Astrocyte (in vitro differentiated cells and primary cell): ENCODE results near the gene SPATA32. TPM values are rescaled to one million over a fixed set of nuclear protein-coding genes. Genes with fewer than 3 reads are reported as not detected.
A peak's percentile ranks its signal among the peaks of the same experiment; 100 is the strongest.

Experiments
- DNase-seq: peaks from one replicate; pipeline ENCODE4 v3.0.0-alpha.2; 2010; ENCODE audit warnings: low read depth
- FAIRE-seq: peaks from 2 replicates; lab custom pipeline; 2011; peaks lifted over from hg19 to GRCh38; lab: Jason Lieb, UNC
- H2AFZ ChIP-seq: 2 replicates; pipeline ENCODE4 v1.6.0; 2012; ENCODE audit warnings: low read depth, low read length, inconsistent platforms
- H3K27ac ChIP-seq: 2 replicates; pipeline ENCODE4 v1.5.1; 2011; ENCODE audit warnings: low read depth, low read length, inconsistent platforms
- H3K27me3 ChIP-seq: 2 replicates; pipeline ENCODE4 v1.6.0; 2011; ENCODE audit warnings: low read length, inconsistent platforms; ENCODE audit not compliant: insufficient read depth
- H3K36me3 ChIP-seq: 2 replicates; pipeline ENCODE4 v1.5.1; 2011; ENCODE audit warnings: low read length, inconsistent platforms; ENCODE audit not compliant: insufficient read depth
- H3K4me1 ChIP-seq: 2 replicates; pipeline ENCODE4 v1.5.1; 2011; ENCODE audit warnings: low read length, inconsistent platforms; ENCODE audit not compliant: insufficient read depth
- H3K4me2 ChIP-seq: 2 replicates; pipeline ENCODE4 v1.6.0; 2012; ENCODE audit warnings: low read length, inconsistent platforms
- H3K4me3 ChIP-seq: 2 replicates; pipeline ENCODE4 v1.5.1; 2011; ENCODE audit warnings: low read depth, mild to moderate bottlenecking, low read length, inconsistent platforms; ENCODE audit not compliant: insufficient read depth
- H3K79me2 ChIP-seq: 2 replicates; pipeline ENCODE4 v1.6.0; 2012; ENCODE audit warnings: mild to moderate bottlenecking, low read length, inconsistent platforms; ENCODE audit not compliant: insufficient read depth
- H3K9ac ChIP-seq: 2 replicates; pipeline ENCODE4 v1.6.0; 2012; ENCODE audit warnings: mild to moderate bottlenecking, low read length, inconsistent platforms
- H3K9me3 ChIP-seq: 2 replicates; pipeline ENCODE4 v1.5.1; 2012; ENCODE audit warnings: low read depth, mild to moderate bottlenecking, low read length, inconsistent platforms; ENCODE audit not compliant: insufficient read depth
- H4K20me1 ChIP-seq: 2 replicates; pipeline ENCODE4 v1.6.0; 2012; ENCODE audit warnings: low read length, inconsistent platforms; ENCODE audit not compliant: insufficient read depth
- H3K27ac Mint-ChIP-seq: one replicate; pipeline ENCODE4 v1.8.0; 2021; ENCODE audit warnings: mild to moderate bottlenecking, mixed read lengths; ENCODE audit not compliant: unreplicated experiment
- H3K27me3 Mint-ChIP-seq: one replicate; pipeline ENCODE4 v1.8.0; 2021; ENCODE audit warnings: low read depth, mixed read lengths; ENCODE audit not compliant: unreplicated experiment
- H3K36me3 Mint-ChIP-seq: one replicate; pipeline ENCODE4 v1.8.0; 2021; ENCODE audit warnings: low read depth, mixed read lengths; ENCODE audit not compliant: unreplicated experiment
- H3K4me1 Mint-ChIP-seq: one replicate; pipeline ENCODE4 v1.8.0; 2021; ENCODE audit warnings: low read depth, mixed read lengths; ENCODE audit not compliant: unreplicated experiment
- H3K4me3 Mint-ChIP-seq: one replicate; pipeline ENCODE4 v1.8.0; 2021; ENCODE audit warnings: mild to moderate bottlenecking, moderate library complexity, mixed read lengths; ENCODE audit not compliant: unreplicated experiment
- H3K9me3 Mint-ChIP-seq: one replicate; pipeline ENCODE4 v1.8.0; 2021; ENCODE audit warnings: mild to moderate bottlenecking, mixed read lengths; ENCODE audit not compliant: unreplicated experiment
- CTCF ChIP-seq: IDR thresholded peaks from 2 replicates; pipeline ENCODE4 v1.5.1; 2011; ENCODE audit warnings: low read depth, mild to moderate bottlenecking, inconsistent platforms, low read length, moderate library complexity; ENCODE audit not compliant: insufficient read depth
- EZH2 ChIP-seq: IDR thresholded peaks from 2 replicates; pipeline ENCODE4 v1.6.1; 2012; ENCODE audit warnings: mild to moderate bottlenecking, low read length, inconsistent platforms; ENCODE audit not compliant: insufficient read depth
- total RNA-seq: library from RNA; stranded (reverse); gene quantifications from 2 replicates; pipeline ENCODE4 v1.2.1, GENCODE V29; 2021

SPATA32 gene
- total RNA-seq, 1 donor from 2014 or later: not detected

GRCh38 chr17:45301674-45302073 is 39.8 kb upstream of the SPATA32 start:
- FAIRE-seq (no peak), DNase-seq (no peak)
- Mint-ChIP-seq H3K27me3 (no peaks in the 10 kb centered on the region), H3K9me3 (no peaks in the 10 kb centered on the region), H3K4me1 (peaks cover 37% of the 10 kb centered on the region), H3K4me3 (no peak overlapping the region), H3K27ac (no peak overlapping the region), H3K36me3 (peaks cover 7% of the 10 kb centered on the region)
- Histone ChIP-seq H3K4me3 (no peak overlapping the region), H3K9me3 (no peaks in the 10 kb centered on the region), H3K4me1 (peaks cover 32% of the 10 kb centered on the region), H4K20me1 (peaks cover 70% of the 10 kb centered on the region), H3K9ac (no peak overlapping the region), H2AFZ (no peak overlapping the region), H3K27me3 (no peaks in the 10 kb centered on the region), H3K79me2 (peaks cover 95% of the 10 kb centered on the region), H3K27ac (no peak overlapping the region), H3K36me3 (no peaks in the 10 kb centered on the region), H3K4me2 (no peak overlapping the region)
- TF ChIP-seq EZH2 (no peak), CTCF (no peak)

GRCh38 chr17:45300060-45300751 is 38.3 kb upstream of the SPATA32 start:
- H3K27me3 ChIP-seq: no peaks in the 10 kb centered on the region
- no peak overlapping the region for H3K9ac ChIP-seq
- peaks cover 96% of the 10 kb centered on the region for H3K79me2 ChIP-seq
- DNase-seq: no peak
- no peak overlapping the region for H2AFZ ChIP-seq
- Mint-ChIP-seq H3K27me3 (no peaks in the 10 kb centered on the region), H3K4me3 (peak overlapping the region; percentile 37), H3K9me3 (no peaks in the 10 kb centered on the region), H3K36me3 (peaks cover 10% of the 10 kb centered on the region), H3K4me1 (peaks cover 39% of the 10 kb centered on the region), H3K27ac (peak overlapping the region; percentile 55)
- no peak for FAIRE-seq
- H3K9me3 ChIP-seq: no peaks in the 10 kb centered on the region
- H3K4me2 ChIP-seq: no peak overlapping the region
- H3K4me1 ChIP-seq: peaks cover 35% of the 10 kb centered on the region
- H4K20me1 ChIP-seq: peaks cover 71% of the 10 kb centered on the region
- H3K27ac ChIP-seq: no peak overlapping the region
- H3K4me3 ChIP-seq: no peak overlapping the region
- no peaks in the 10 kb centered on the region for H3K36me3 ChIP-seq
- no peak for TF ChIP-seq CTCF
- no peak for TF ChIP-seq EZH2

- DNase-seq (no peak), FAIRE-seq (no peak)
- Mint-ChIP-seq H3K27me3 (no peaks in the 10 kb centered on the region), H3K9me3 (no peaks in the 10 kb centered on the region), H3K4me3 (no peak overlapping the region), H3K4me1 (peaks cover 43% of the 10 kb centered on the region), H3K27ac (peak overlapping the region; percentile 38), H3K36me3 (peaks cover 13% of the 10 kb centered on the region)
- H2AFZ ChIP-seq: no peak overlapping the region
- H3K9ac ChIP-seq: no peak overlapping the region
- peaks cover 43% of the 10 kb centered on the region for H3K4me1 ChIP-seq
- no peak overlapping the region for H3K4me3 ChIP-seq
- H3K27ac ChIP-seq: no peak overlapping the region
- H3K79me2 ChIP-seq: peaks cover 92% of the 10 kb centered on the region
- peaks cover 72% of the 10 kb centered on the region for H4K20me1 ChIP-seq
- no peak for TF ChIP-seq EZH2
- TF ChIP-seq CTCF: no peak
- no peak overlapping the region for H3K4me2 ChIP-seq
- no peaks in the 10 kb centered on the region for H3K36me3 ChIP-seq
- H3K27me3 ChIP-seq: no peaks in the 10 kb centered on the region
- no peaks in the 10 kb centered on the region for H3K9me3 ChIP-seq
Observed at GRCh38 chr17:45299361-45299760, 37.5 kb upstream of the SPATA32 start.
